ENCODE results near the gene IGSF6.
"Not testable (repeated sequence)": the region's sequence is repeated elsewhere in the genome, so short reads cannot be mapped to it uniquely, and the experiment has no call there.

The IGSF6 gene

DNA sequence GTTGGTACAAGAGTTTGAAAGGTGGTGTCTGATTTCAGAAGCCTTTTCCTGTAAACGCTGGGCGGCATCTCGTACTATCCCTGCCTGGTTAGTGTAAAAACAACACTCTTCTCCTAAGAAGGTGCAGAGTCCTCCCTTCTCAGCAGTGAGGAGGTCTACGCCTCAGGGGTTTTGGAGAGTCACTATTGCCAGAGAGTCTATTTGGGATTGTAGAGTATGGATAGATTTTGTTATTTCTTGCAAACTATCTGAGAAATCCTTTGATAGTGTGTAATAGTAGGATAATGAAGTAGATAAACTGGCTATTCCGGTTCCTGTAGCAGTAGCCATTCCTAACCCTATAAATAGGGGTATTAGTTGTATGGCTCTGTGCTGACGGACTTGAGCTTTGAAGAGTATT is 21.5 kb downstream of the IGSF6 start:
- not testable (repeated sequence) for H3K4me3 ChIP-seq (ENCODE audit: severe bottlenecking); H3K9me3 ChIP-seq (ENCODE audit: severe bottlenecking); DNase-seq (ENCODE audit: low spot score); ATAC-seq (ENCODE audit: low read depth); H3K27me3 ChIP-seq (ENCODE audit: insufficient read depth, poor library complexity, severe bottlenecking)
- H3K36me3 ChIP-seq (ENCODE audit: low read depth) = peaks cover 31% of the 10 kb centered on the region
- peak overlapping the region; percentile 30 for H3K27ac ChIP-seq (ENCODE audit: poor library complexity, severe bottlenecking)
- peaks cover 23% of the 10 kb centered on the region for H3K4me1 ChIP-seq (ENCODE audit: insufficient read depth, poor library complexity, severe bottlenecking)

DNA sequence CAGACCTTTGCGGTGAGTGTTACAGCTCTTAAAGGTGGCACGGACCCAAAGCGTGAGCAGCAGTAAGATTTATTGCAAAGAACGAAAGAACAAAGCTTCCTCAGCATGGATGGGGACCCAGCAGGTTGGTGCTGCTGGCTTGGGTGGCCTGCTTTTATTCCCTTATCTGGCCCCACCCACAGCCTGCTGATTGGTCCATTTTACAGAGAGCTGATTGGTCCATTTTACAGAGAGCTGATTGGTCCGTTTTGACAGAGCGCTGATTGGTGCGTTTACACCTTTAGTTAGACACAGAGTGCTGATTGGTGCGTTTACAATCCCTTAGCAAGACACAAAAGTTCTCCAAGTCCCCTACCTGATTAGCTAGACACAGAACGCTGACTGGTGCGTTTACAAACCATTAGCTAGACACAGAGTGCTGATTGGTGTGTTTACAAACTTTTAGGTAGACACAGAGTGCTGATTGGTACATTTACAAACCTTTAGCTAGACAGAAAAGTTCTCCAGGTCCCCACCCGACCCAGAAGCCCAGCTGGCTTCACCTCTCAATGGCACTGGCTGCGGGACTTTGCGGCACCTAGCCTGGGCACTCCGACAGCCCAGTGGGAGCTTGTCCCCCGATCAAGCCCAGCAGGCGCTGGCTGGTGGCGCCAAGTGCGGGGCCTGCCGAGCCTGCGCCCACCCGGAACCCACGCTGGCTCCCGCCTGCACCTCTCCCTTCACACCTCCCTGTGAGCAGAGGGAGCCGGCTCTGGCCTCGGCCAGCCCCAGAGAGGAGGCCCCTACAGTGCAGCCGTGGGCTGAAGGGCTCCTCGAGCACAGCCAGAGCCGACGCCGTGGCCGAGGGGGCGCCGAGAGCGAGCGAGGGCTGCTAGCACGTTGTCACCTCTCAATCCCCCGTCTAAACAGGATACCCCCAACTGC is 22.5 kb downstream of the IGSF6 start:
- H3K27me3 ChIP-seq (ENCODE audit: insufficient read depth, poor library complexity, severe bottlenecking); ATAC-seq (ENCODE audit: low read depth); DNase-seq (ENCODE audit: low spot score); H3K9me3 ChIP-seq (ENCODE audit: severe bottlenecking); H3K4me3 ChIP-seq (ENCODE audit: severe bottlenecking): not testable (repeated sequence)
- peak overlapping the region; percentile 30 for H3K27ac ChIP-seq (ENCODE audit: poor library complexity, severe bottlenecking)
- H3K4me1 ChIP-seq (ENCODE audit: insufficient read depth, poor library complexity, severe bottlenecking) = peaks cover 29% of the 10 kb centered on the region
- H3K36me3 ChIP-seq (ENCODE audit: low read depth) = peaks cover 40% of the 10 kb centered on the region

DNA sequence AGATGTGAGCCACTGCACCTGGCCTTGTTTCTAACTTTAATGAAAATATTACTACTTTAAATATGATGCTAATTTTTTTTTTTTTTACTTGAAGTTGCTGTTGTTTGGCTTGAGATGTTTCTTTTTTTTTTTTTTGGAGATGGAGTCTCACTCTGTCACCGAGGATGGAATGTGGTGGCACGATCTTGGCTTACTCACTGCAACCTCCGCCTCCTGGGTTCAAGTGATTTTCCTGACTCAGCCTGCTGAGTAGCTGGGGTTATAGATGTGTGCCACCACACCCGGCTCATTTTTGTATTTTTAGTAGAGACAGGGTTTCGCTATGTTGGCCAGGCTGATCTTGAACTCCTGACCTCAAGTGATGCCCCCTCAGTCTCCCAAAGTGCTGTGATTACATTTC is 23.6 kb downstream of the IGSF6 start:
- Histone ChIP-seq H3K27ac (ENCODE audit: poor library complexity, severe bottlenecking) (no peak overlapping the region), H3K36me3 (ENCODE audit: low read depth) (peaks cover 44% of the 10 kb centered on the region), H3K4me3 (ENCODE audit: severe bottlenecking) (no peak overlapping the region), H3K4me1 (ENCODE audit: insufficient read depth, poor library complexity, severe bottlenecking) (peaks cover 29% of the 10 kb centered on the region), H3K27me3 (ENCODE audit: insufficient read depth, poor library complexity, severe bottlenecking) (no peaks in the 10 kb centered on the region), H3K9me3 (ENCODE audit: severe bottlenecking) (no peaks in the 10 kb centered on the region)
- no peak for ATAC-seq (ENCODE audit: low read depth)
- TF ChIP-seq CTCF (IDR thresholded peaks at IDR 0.05; ENCODE audit: poor library complexity, severe bottlenecking) = no peak
- no peak for DNase-seq (ENCODE audit: low spot score)

- no peaks in the 10 kb centered on the region for H3K9me3 ChIP-seq (ENCODE audit: severe bottlenecking)
- H3K27me3 ChIP-seq (ENCODE audit: insufficient read depth, poor library complexity, severe bottlenecking) = no peaks in the 10 kb centered on the region
- peaks cover 50% of the 10 kb centered on the region for H3K36me3 ChIP-seq (ENCODE audit: low read depth)
- no peak for ATAC-seq (ENCODE audit: low read depth)
- peak overlapping the region; percentile 84 for H3K27ac ChIP-seq (ENCODE audit: poor library complexity, severe bottlenecking)
- H3K4me3 ChIP-seq (ENCODE audit: severe bottlenecking) = no peak overlapping the region
- H3K4me1 ChIP-seq (ENCODE audit: insufficient read depth, poor library complexity, severe bottlenecking) = peaks cover 29% of the 10 kb centered on the region
- TF ChIP-seq CTCF (IDR thresholded peaks at IDR 0.05; ENCODE audit: poor library complexity, severe bottlenecking) = no peak
- no peak for DNase-seq (ENCODE audit: low spot score)
These were observed 24.2 kb downstream of the IGSF6 start for GRCh38 chr16:21628121-21628726.

- H3K27ac ChIP-seq (ENCODE audit: poor library complexity, severe bottlenecking) = peak overlapping the region; percentile 84
- peak; percentile 100 for ATAC-seq (ENCODE audit: low read depth)
These were observed 25.6 kb downstream of the IGSF6 start for GRCh38 chr16:21626659-21627277.

More at GRCh38 chr16:21626659-21627277, 25.6 kb downstream of the IGSF6 start:
- peaks cover 29% of the 10 kb centered on the region for H3K4me1 ChIP-seq (ENCODE audit: insufficient read depth, poor library complexity, severe bottlenecking)
- H3K27me3 ChIP-seq (ENCODE audit: insufficient read depth, poor library complexity, severe bottlenecking) = no peaks in the 10 kb centered on the region
- H3K36me3 ChIP-seq (ENCODE audit: low read depth) = peaks cover 59% of the 10 kb centered on the region
- no peak overlapping the region for H3K4me3 ChIP-seq (ENCODE audit: severe bottlenecking)
- DNase-seq (ENCODE audit: low spot score) = no peak
- TF ChIP-seq CTCF (IDR thresholded peaks at IDR 0.05; ENCODE audit: poor library complexity, severe bottlenecking) = no peak
- H3K9me3 ChIP-seq (ENCODE audit: severe bottlenecking) = no peaks in the 10 kb centered on the region
